HG03175 (cell line): ENCODE results near the gene DOCK3.

Source experiments
- ATAC-seq: cut with Tn5 transposase; IDR thresholded peaks from one replicate; pipeline ENCODE4 v1.9.1; 2021; ENCODE audit warnings: mild to moderate bottlenecking, moderate library complexity; ENCODE audit not compliant: unreplicated experiment

The DOCK3 gene

DNA sequence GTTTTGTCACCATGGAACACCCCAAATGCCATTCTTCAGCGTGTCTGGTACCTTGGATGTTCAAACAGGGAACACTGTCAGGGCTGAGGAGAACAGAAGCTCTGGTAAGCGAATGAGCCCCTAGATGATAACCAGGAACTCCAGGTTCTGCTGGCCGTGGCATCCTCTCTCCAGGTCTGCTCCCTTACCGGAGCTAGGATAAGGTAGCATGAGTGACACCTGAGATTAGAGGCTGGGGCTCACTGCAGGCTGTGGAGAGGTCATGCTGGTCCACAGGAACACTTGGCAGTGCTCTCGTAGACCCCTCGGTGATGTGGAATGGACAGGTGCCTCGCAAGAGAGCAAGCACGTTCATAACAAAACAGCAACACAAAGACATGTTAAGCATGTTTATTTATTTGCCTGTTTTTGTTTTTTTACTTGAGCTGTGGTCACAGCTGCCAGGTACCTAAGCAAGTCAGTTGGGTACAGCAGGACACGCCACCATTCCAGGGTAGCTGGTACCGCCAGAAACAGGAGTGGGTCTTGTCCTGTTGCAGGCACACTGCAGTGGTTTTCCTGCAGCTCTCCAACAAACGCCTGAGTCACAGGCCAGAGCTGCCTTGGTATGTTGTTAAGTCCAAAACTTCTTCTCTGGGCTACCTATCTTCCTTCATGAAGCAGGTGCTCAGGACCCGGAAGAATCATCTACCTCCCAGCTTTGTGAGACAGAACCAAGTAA, 720.9 kb downstream of the DOCK3 start:
- ATAC-seq = no peak

- ATAC-seq = no peak
Measured at GRCh38 chr3:51396401-51396800, 721.7 kb downstream of the DOCK3 start.

DNA sequence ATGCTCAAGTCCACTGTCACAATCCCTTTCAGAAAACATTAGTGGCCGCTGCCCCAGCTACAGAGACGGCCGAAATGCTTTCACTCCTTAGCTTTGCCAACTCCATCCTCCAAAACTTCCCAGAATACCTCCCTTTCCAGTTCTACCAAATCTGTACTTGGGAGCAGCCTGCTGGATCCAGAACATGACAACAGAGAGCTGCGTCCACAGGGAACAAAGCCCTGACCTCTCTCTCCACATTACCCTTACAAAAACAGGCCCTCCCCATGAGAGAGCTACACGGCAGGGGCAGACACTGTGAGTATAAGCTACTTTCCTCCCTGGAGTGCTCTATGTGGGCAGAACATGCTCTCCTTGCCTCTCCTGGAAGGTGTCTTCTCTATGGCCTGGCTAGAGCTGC, 722.7 kb downstream of the DOCK3 start:
- no peak for ATAC-seq

GRCh38 chr3:51398595-51399310, 724.0 kb downstream of the DOCK3 start:
- no peak for ATAC-seq

- no peak for ATAC-seq
Measured at GRCh38 chr3:51400166-51400565, 725.4 kb downstream of the DOCK3 start.

DNA sequence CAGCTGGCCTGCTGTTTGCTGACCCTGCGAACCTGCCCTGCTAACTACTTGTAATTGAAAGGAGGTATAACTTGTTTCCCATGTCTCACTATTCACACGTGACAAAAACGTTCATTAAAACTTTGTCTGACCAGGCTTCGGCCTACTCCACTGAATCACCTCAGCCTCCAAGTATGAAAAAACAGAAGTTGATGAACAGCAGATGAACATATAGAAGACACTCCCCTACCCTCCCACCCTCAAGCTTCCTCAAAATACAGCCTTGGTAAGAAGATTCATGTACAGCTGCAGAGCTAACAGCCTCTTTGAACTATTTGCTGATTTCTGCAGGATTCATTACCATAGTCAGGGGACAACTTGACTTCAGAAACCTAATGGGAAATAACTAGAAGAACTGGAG, 727.0 kb downstream of the DOCK3 start:
- no peak for ATAC-seq

DNA sequence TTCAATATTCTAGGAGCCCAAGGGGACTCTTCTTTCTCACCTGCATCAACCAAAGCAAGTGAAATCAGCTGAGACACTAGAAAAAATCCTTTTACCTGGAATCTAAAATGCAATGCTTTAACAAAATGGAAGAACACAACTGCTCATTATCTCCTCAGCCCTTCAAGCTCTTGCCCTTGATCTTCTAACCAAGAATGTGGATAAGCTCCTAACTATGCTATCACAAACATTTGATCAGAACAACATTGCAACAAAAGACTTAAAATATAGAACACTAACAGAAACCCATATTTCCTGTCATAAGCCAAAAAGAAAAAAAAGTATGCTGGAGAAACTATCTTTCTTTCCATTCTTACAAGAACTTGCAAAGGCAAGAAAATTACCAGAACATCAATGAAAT, 728.9 kb downstream of the DOCK3 start:
- ATAC-seq = no peak

DNA sequence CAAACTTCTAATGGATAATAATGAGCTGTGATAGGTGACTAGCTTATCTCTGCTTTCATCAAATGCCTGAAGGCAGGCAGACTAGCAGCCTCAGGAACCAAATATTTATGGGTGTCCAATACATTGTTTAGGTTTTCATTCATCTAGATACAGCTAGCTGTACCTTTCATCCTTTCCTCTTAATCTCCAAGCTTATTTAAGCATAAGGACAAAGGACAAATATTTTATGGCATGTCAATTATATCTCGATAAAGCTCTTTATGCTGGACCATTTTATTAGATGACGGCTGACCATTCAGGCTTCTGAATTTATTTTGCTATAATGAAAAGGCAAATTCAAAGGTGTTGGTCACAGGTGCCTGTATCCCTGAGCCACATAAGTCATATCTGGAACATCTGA, 733.3 kb downstream of the DOCK3 start:
- ATAC-seq = no peak

GRCh38 chr3:51408813-51409212, 734.1 kb downstream of the DOCK3 start:
- ATAC-seq = no peak

DNA sequence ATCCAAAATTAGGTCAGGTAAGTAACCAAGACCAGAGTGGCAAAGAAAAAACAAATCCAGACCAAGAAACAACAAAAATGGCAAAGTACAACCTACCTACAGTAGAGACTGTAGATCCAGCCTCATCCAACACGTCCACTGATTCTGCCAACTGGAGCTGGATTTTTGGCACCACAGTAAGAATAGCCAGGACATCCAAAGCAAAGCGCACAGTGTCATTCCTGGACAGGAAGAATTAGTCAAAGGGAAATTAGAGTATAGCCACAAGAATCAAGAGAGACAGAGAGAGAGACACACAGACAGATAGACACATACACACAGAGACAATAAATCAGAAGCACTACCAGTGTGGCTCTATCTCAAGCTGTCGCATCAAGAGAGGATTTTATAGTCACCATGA, 747.5 kb downstream of the DOCK3 start:
- ATAC-seq = no peak

DNA sequence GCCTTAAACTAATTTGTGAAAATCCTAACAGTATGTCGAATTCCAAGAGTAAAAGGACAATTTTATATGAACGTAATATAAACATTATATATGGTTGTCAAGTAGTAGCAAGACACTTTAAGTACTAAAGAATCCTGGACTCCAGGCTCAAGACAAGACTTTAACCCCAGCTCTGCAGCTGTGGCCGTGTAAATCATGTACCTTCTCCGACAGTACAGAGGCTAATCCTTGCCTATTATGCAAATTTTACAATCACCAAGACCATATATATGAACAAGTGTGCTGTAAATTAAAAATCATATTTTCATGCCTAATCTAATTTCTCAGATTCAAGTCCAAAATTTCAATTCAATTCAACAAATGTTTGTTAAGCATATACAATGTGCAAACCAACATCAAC, 752.2 kb downstream of the DOCK3 start:
- ATAC-seq = no peak

GRCh38 chr3:51429138-51429537, 754.4 kb downstream of the DOCK3 start:
- no peak for ATAC-seq
